Tibial artery (tissue), 4 donors: ENCODE data around the gene GALNT7.

Source experiments
- DNase-seq, 2 donors: peaks; one replicate each; pipeline ENCODE4 v3.0.0-alpha.2; 2019
- H3K27ac ChIP-seq, 2 donors: fragments of 200-600 bp; sonication (generic) in 1 of 2; 1 replicate in 1 of 2; 2 replicates in 1 of 2; pipeline ENCODE4 v1.5.1; 2018 to 2019; ENCODE audit warnings: mild to moderate bottlenecking in 1 of 2
- H3K27me3 ChIP-seq, 2 donors: fragments of 200-600 bp; sonication (generic) in 1 of 2; one replicate each; pipeline versions ENCODE4 v1.5.1 to v1.6.0; 2016 to 2019
- H3K36me3 ChIP-seq, 3 donors: fragments of 200-600 bp; sonication (generic) in 2 of 3; one replicate each; pipeline ENCODE4 v1.5.1; 2016 to 2019; ENCODE audit warnings: mild to moderate bottlenecking in 2 of 3
- H3K4me1 ChIP-seq, 4 donors: fragments of 200-600 bp; sonication (generic) in 2 of 4; 1 replicate in 3 of 4; 2 replicates in 1 of 4; pipeline ENCODE4 v1.5.1; 2016 to 2019
- H3K4me3 ChIP-seq, 2 donors: fragments of 200-600 bp; sonication (generic) in 1 of 2; 1 replicate in 1 of 2; 2 replicates in 1 of 2; pipeline ENCODE4 v1.5.1; 2018 to 2019; ENCODE audit warnings: mild to moderate bottlenecking in 2 of 2
- H3K9me3 ChIP-seq, 3 donors: fragments of 200-600 bp; sonication (generic) in 1 of 3; one replicate each; pipeline ENCODE4 v1.5.1; 2016 to 2019
- intact Hi-C: fragments of 100-400 bp; cut with DNase I; formaldehyde crosslinking; loops from one replicate; pipeline ENCODE4 v1.15.0; 2023; ENCODE audit warnings: low total_unique reads
- TF ChIP-seq, protein P1 (sequence below), 2 experiments: fragments of 200-600 bp in 1 of 2; fragments of 450-650 bp in 1 of 2; IDR thresholded peaks; one replicate each; pipeline ENCODE4 v1.5.1; 2017 to 2019; ENCODE audit warnings: antibody characterized with exemption in 2 of 2, mild to moderate bottlenecking in 1 of 2, moderate library complexity in 1 of 2

Gene GALNT7

DNA sequence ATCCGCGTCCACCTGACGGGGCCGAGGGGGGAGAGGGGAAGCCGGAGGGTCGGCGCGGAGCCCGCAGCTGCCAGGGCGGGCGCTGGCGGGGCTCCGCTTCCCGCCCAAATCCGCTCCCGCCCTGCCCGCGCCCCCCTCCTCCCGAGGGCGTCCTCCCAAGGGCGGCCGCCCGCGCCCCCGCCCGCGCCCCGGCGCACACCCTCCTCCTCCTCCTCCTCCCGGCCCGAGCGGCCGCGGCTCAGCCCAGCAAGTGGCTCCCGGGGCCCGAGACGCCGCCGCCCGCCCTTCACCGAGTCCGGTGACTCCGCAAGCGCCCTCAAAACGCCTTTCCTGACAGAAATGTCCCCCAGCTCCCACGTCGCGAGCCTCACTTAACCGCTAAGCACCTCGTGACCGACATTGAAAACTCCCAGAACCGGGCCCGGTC lies 165.1 kb downstream of the GALNT7 start:
- no peaks in the 10 kb centered on the region for H3K27me3 ChIP-seq
- peaks cover 26 to 33% (median 27%) of the 10 kb centered on the region in 3 donors for H3K36me3 ChIP-seq
- peak; percentile 56 to 85 for DNase-seq
- TF ChIP-seq, protein P1, sequence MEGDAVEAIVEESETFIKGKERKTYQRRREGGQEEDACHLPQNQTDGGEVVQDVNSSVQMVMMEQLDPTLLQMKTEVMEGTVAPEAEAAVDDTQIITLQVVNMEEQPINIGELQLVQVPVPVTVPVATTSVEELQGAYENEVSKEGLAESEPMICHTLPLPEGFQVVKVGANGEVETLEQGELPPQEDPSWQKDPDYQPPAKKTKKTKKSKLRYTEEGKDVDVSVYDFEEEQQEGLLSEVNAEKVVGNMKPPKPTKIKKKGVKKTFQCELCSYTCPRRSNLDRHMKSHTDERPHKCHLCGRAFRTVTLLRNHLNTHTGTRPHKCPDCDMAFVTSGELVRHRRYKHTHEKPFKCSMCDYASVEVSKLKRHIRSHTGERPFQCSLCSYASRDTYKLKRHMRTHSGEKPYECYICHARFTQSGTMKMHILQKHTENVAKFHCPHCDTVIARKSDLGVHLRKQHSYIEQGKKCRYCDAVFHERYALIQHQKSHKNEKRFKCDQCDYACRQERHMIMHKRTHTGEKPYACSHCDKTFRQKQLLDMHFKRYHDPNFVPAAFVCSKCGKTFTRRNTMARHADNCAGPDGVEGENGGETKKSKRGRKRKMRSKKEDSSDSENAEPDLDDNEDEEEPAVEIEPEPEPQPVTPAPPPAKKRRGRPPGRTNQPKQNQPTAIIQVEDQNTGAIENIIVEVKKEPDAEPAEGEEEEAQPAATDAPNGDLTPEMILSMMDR (IDR thresholded peaks at IDR 0.05) = no peak
- peak overlapping the region; percentile 100 for H3K27ac ChIP-seq
- intact Hi-C loops = loop anchor here (2.0 to 10.0 kb wide), 2 partner anchors 37 to 171 kb away; partner anchors contain the start of gene SAP30
- H3K9me3 ChIP-seq = no peaks in the 10 kb centered on the region
- H3K4me3 ChIP-seq = peak overlapping the region; percentile 92 to 98
- H3K4me1 ChIP-seq = peaks cover 0 to 32% (median 17%) of the 10 kb centered on the region in 4 donors

DNA sequence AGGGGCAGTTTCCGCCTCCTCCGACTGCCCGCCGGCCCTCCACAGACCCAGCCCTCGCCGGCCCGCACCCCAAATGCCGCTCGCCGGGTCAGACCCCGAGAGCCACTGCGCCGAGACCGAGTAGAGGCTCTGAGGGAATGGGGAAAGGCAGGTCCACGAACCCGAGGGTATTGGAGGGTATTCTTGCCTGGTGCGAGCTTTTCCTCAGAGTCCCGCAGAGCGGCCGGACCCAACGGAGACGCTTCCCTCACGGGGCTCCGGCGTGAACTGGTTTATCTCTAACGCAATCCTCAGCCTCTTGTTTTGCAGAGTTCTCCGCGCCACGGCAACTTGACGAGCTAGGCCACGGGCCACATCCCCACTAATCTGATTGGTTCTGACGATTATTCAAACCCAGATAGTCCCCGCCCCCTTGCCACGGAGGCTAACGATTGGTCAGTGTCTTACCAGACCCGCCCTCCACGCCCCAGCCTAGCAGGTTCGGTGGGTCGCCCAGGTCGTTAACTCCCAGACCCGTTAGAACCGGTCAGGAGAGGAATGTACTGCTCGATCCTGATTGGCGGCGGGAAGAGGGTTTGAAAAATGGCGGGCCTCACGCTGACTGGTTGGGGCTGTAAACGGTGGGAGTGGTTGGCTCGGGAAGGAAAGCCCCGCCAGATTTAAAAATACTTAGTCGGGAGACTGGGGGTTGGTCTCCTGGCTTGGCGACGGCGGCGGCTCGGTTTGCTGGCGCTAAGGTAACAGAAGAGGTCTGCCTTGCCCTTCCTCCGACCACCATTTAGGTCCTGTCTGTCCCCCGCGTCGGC lies 165.7 kb downstream of the GALNT7 start, which contains the start of gene HMGB2:
Gene HMGB2, minus strand, starts transcription at position 274 of the 806 bp plus-strand sequence. CDS start 709 bp downstream, outside the sequence.
- Histone ChIP-seq H3K27ac (peak within 1 kb of the TSS; percentile 100), H3K4me1 (peaks cover 0 to 32% (median 17%) of the 10 kb centered on the region in 4 donors), H3K9me3 (no peaks in the 10 kb centered on the region), H3K4me3 (peak within 1 kb of the TSS; percentile 92 to 98), H3K27me3 (no peaks in the 10 kb centered on the region), H3K36me3 (peaks cover 20 to 27% (median 21%) of the 10 kb centered on the region in 3 donors)
- TF ChIP-seq, protein P1 (IDR thresholded peaks at IDR 0.05) = peak in 1 of 2 experiments; percentile 4
- DNase-seq = peak; percentile 100
- intact Hi-C loops = loop anchor here (2.0 to 10.0 kb wide), 2 partner anchors 37 to 171 kb away; partner anchors contain the start of gene SAP30

DNA sequence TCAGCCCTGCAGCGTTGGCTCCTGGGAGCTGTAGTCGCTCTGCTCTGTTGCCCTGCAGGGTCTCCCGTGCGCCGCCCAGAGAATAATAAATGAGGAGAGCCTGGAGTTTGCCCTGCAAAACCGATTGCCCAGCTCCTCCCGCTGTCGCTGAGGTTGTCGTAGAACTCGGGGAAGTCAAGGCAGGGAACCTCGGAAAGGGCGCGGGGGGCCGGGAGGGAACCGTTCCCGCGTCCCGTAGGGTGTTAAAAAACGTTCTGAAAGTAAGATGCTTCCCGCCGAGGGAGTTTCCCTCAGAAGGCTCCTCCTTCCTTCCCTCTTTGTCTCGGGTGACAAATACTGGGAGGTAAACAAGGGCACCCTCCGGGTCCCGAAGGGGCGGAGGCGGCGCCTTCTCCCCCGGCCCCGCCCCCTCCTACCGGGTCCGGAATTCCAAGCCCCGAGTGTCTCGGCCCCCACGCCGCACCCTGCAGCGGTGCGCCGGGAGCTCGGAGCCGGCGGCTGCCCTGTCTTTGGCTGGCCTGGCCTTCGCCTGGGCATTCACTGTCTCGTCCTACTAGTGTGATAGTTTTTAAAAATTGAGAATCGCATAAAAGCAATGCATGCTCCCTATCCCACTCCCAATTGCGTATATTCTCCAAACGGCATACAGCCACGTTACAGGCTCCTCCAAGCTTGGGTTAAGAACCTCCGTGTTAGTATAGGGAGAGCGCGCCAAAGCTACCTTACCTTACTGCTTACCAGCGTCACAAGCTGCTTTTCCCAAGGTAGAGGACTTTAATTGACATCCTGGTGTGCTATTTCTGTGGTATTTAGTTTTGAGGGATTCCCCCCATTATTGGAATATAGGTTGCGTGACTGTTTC lies 166.5 kb downstream of the GALNT7 start:
- Histone ChIP-seq H3K27me3 (no peaks in the 10 kb centered on the region), H3K4me1 (peaks cover 0 to 30% (median 16%) of the 10 kb centered on the region in 4 donors), H3K9me3 (no peaks in the 10 kb centered on the region), H3K4me3 (peak overlapping the region; percentile 92 to 98), H3K36me3 (peaks cover 13 to 18% (median 16%) of the 10 kb centered on the region in 3 donors), H3K27ac (peak overlapping the region; percentile 100)
- TF ChIP-seq, protein P1 (IDR thresholded peaks at IDR 0.05) = no peak
- intact Hi-C loops = loop anchor here (2.0 to 10.0 kb wide), 2 partner anchors 36 to 170 kb away; partner anchors contain the start of gene SAP30
- DNase-seq = peak; percentile 62 to 85

DNA sequence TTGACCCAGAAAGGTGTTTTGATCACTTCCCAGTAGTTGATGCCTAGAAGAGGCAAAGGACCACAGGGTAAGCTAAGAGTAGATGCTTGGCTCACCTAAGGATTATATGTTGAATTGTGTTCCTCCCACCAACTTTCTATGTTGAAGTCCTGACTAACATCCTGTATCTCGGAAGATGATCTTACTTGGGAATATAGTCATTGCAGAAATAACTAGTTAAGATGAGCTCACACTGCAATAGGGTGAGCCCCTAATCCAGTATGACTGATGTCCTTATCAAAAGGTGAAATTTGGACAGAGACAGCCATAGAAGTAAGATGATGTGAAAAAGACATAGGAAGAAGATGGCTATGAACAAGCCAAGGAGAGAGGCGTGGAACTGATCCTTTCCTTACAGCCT lies 168.9 kb downstream of the GALNT7 start:
- DNase-seq = no peak
- Histone ChIP-seq H3K4me3 (no peak overlapping the region), H3K9me3 (no peaks in the 10 kb centered on the region), H3K4me1 (peaks cover 0 to 8% (median 3%) of the 10 kb centered on the region in 4 donors), H3K27me3 (no peaks in the 10 kb centered on the region), H3K36me3 (no peaks in the 10 kb centered on the region), H3K27ac (no peak overlapping the region)
- TF ChIP-seq, protein P1 (IDR thresholded peaks at IDR 0.05) = no peak
- intact Hi-C loops = loop anchor here (10.0 kb wide), 1 partner anchor 167 kb away; no protein-coding TSS in a partner anchor

DNA sequence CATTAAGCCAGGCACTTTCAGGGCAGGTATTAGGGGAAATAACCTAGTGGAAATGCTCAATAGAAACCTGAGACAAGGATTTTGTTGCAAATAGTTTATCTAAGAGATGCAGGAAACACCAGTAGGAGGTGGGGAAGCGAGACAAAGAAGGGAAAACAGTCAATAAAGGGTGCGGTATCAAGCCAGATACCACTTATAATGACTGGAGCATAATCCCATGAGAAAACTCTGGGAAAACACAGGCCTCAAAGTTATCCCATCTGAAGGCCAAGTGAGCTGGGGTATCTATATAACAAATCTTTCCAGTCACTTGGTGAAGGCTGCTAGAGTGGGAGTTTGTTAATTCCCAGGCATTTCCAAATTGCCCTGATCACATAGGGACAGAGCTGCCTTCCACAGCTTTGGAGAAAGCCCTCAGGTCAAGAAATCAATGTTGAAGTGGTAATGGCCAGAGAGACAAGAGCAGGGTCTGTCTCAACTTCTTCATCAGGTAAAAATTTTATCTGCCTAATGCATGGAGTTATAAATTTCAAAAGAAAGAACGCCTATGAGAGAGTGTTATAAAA lies 175.3 kb downstream of the GALNT7 start:
- Histone ChIP-seq H3K27ac (no peak overlapping the region), H3K9me3 (no peaks in the 10 kb centered on the region), H3K27me3 (no peaks in the 10 kb centered on the region), H3K4me1 (peaks cover 0 to 19% (median 2%) of the 10 kb centered on the region in 4 donors), H3K36me3 (no peaks in the 10 kb centered on the region), H3K4me3 (no peak overlapping the region)
- DNase-seq = no peak
- intact Hi-C loops = no loop called here
- TF ChIP-seq, protein P1 (IDR thresholded peaks at IDR 0.05) = no peak
